K562 (cell line): ENCODE measurements around the gene GCH1. TPM values are rescaled to one million over a fixed set of nuclear protein-coding genes. Genes with fewer than 3 reads are reported as not detected.

Source experiments
- ATAC-seq: fragments of 200-7000 bp; cut with Tn5 transposase; 3 replicates; pipeline ENCODE4 v1.9.1; 2020; ENCODE audit warnings: moderate library complexity
- BruUV-seq: library from RNA; stranded (reverse); fragments of 400-500 nt; replicated peaks from 2 replicates; lab custom pipeline; 2021; lab: Mats Ljungman, UMichigan
- CTCF ChIA-PET: fragments of 300-600 bp; formaldehyde crosslinking; extraction: SDS; loops from one replicate; lab custom pipeline; 2021; ENCODE audit warnings: low intra/inter-chr PET ratio; lab: Yijun Ruan, JAX
- POLR2A ChIA-PET: fragments of 300-600, 350-650 bp; sonication (Branson Sonifier 250); formaldehyde crosslinking; extraction: SDS; loops from one replicate; lab custom pipeline; 2021; ENCODE audit warnings: antibody characterized with exemption, inconsistent platforms; lab: Yijun Ruan, JAX
- DNase-seq, 4 experiments: peaks; one replicate each; pipeline versions ENCODE4 v3.0.0 to v3.0.0-alpha.2; 2011 to 2018; ENCODE audit warnings: low spot score in 3 of 4, mixed read lengths in 3 of 4; ENCODE audit errors: extremely low read depth in 1 of 4
- FAIRE-seq: peaks from 2 replicates; lab custom pipeline; 2011; peaks lifted over from hg19 to GRCh38; lab: Jason Lieb, UNC
- H2AFZ ChIP-seq: 2 replicates; pipeline ENCODE4 v1.6.0; 2011; ENCODE audit warnings: low read depth, low read length, control low read depth, inconsistent platforms
- H3K27ac ChIP-seq: fragments of 200-600 bp; 3 replicates; pipeline ENCODE4 v1.8.0; 2011; ENCODE audit warnings: low read depth, mild to moderate bottlenecking, control low read depth, inconsistent platforms, low read length, moderate library complexity, mixed read lengths; ENCODE audit errors: extremely low read depth
- H3K27me3 ChIP-seq, 2 experiments: fragments of 300-600 bp in 1 of 2; 2 replicates in 1 of 2; 3 replicates in 1 of 2; pipeline versions ENCODE4 v1.6.0 to v1.8.0; 2011; ENCODE audit warnings: inconsistent platforms in 2 of 2, low read length in 2 of 2, mild to moderate bottlenecking in 1 of 2, mixed read lengths in 1 of 2, moderate library complexity in 1 of 2; ENCODE audit not compliant: control insufficient read depth in 2 of 2, insufficient read depth in 2 of 2
- H3K36me3 ChIP-seq: fragments of 300-600 bp; 3 replicates; pipeline ENCODE4 v1.8.0; 2011; ENCODE audit warnings: mild to moderate bottlenecking, low read length, inconsistent platforms; ENCODE audit not compliant: control insufficient read depth, insufficient read depth
- H3K4me1 ChIP-seq, 2 experiments: fragments of 200-600 bp in 1 of 2; replicated peaks in 1 of 2; 2 replicates in 1 of 2; 3 replicates in 1 of 2; pipeline versions ENCODE4 v1.5.1 to v1.8.0; 2011; ENCODE audit warnings: inconsistent platforms in 2 of 2, low read length in 2 of 2, mild to moderate bottlenecking in 1 of 2, mixed read lengths in 1 of 2, moderate library complexity in 1 of 2; ENCODE audit not compliant: control insufficient read depth in 2 of 2, insufficient read depth in 2 of 2
- H3K4me2 ChIP-seq: 2 replicates; pipeline ENCODE4 v1.6.1; 2011; ENCODE audit warnings: low read length, control low read depth, inconsistent platforms, mixed read lengths; ENCODE audit not compliant: insufficient read depth
- H3K4me3 ChIP-seq: fragments of 200-600 bp; sonication (generic), shearing (Covaris generic); 2 replicates; pipeline ENCODE4 v1.5.1; 2016; ENCODE audit warnings: control low read depth, inconsistent platforms
- H3K79me2 ChIP-seq: fragments of 200-600 bp; 3 replicates; pipeline ENCODE4 v1.8.0; 2011; ENCODE audit warnings: low read length, inconsistent platforms; ENCODE audit not compliant: control insufficient read depth, insufficient read depth
- H3K9ac ChIP-seq, 2 experiments: 2 replicates each; pipeline versions ENCODE4 v1.6.0 to v1.6.1; 2011; ENCODE audit warnings: low read depth in 2 of 2, low read length in 2 of 2, control low read depth in 1 of 2, inconsistent platforms in 1 of 2, mild to moderate bottlenecking in 1 of 2, mixed read lengths in 1 of 2; ENCODE audit not compliant: insufficient read depth in 1 of 2
- H3K9me1 ChIP-seq: one replicate; pipeline ENCODE4 v1.6.0; 2011; ENCODE audit warnings: inconsistent platforms, mild to moderate bottlenecking, low read length, moderate library complexity; ENCODE audit not compliant: control insufficient read depth, insufficient read depth
- H3K9me3 ChIP-seq: replicated peaks from 2 replicates; pipeline ENCODE4 v1.5.1; 2011; ENCODE audit warnings: low read depth, low read length, inconsistent platforms; ENCODE audit not compliant: control insufficient read depth, insufficient read depth
- H4K20me1 ChIP-seq: replicated peaks from 2 replicates; pipeline ENCODE4 v1.6.1; 2011; ENCODE audit warnings: low read length, inconsistent platforms, mixed read lengths; ENCODE audit not compliant: control insufficient read depth, insufficient read depth
- ATF1 ChIP-seq, 2 experiments: fragments of 450-650 bp in 1 of 2; IDR thresholded peaks; 2 replicates each; pipeline ENCODE4 v1.6.1; 2016; ENCODE audit warnings: missing compliant biosample characterization in 1 of 2, missing genetic modification characterization in 1 of 2
- ATF6 ChIP-seq: sonication (generic); formaldehyde crosslinking; IDR thresholded peaks from 2 replicates; pipeline ENCODE4 v1.4.0; 2020; ENCODE audit warnings: mild to moderate bottlenecking, missing genetic modification reagents
- FOXK1 ChIP-seq: sonication (generic); formaldehyde crosslinking; IDR thresholded peaks from 2 replicates; pipeline ENCODE4 v1.8.0; 2022; ENCODE audit warnings: missing genetic modification reagents, mild to moderate bottlenecking, borderline replicate concordance
- GMEB1 ChIP-seq: fragments of 250-450 bp; sonication (Bioruptor Pico); IDR thresholded peaks from 2 replicates; pipeline ENCODE4 v1.4.0; 2020; ENCODE audit warnings: mild to moderate bottlenecking
- KLF13 ChIP-seq: fragments of 450-650 bp; IDR thresholded peaks from 2 replicates; pipeline ENCODE4 v1.6.1; 2016; ENCODE audit warnings: missing genetic modification characterization, low read depth, mild to moderate bottlenecking, missing compliant biosample characterization, moderate library complexity, borderline replicate concordance
- KLF6 ChIP-seq: fragments of 250-450 bp; sonication (Bioruptor Pico); IDR thresholded peaks from 2 replicates; pipeline ENCODE4 v1.4.0; 2020; ENCODE audit warnings: mild to moderate bottlenecking, moderate library complexity, borderline replicate concordance
- NCOR1 ChIP-seq: fragments of 450-650 bp; IDR thresholded peaks from 2 replicates; pipeline ENCODE4 v1.6.1; 2016; ENCODE audit warnings: mild to moderate bottlenecking, moderate library complexity
- RHOXF2B ChIP-seq: fragments of 250-450 bp; sonication (Bioruptor Pico); conservative IDR thresholded peaks from 2 replicates; pipeline ENCODE4 v1.5.1; 2021
- SP1 ChIP-seq: sonication (generic); formaldehyde crosslinking; IDR thresholded peaks from 2 replicates; pipeline ENCODE4 v1.8.1; 2022; ENCODE audit warnings: mild to moderate bottlenecking, missing genetic modification reagents
- XRCC5 ChIP-seq: fragments of 200-400 bp; formaldehyde crosslinking; IDR thresholded peaks from 2 replicates; pipeline ENCODE4 v1.6.1; 2017; ENCODE audit warnings: low read depth, mild to moderate bottlenecking, low read length
- ZFP30 ChIP-seq: fragments of 250-450 bp; sonication (Bioruptor Pico); IDR thresholded peaks from 2 replicates; pipeline ENCODE4 v1.8.0; 2022; ENCODE audit warnings: moderate library complexity, mild to moderate bottlenecking, inconsistent platforms, borderline replicate concordance
- ZNF143 ChIP-seq: sonication (generic); formaldehyde crosslinking; IDR thresholded peaks from 2 replicates; pipeline ENCODE4 v1.9.0; 2022; ENCODE audit warnings: mild to moderate bottlenecking, missing genetic modification reagents
- ZNF165 ChIP-seq: fragments of 250-450 bp; sonication (Bioruptor Pico); IDR thresholded peaks from 2 replicates; pipeline ENCODE4 v1.4.0; 2020; ENCODE audit warnings: borderline replicate concordance
- WGBS: fragments of 100-300 bp; shearing (Covaris generic); methylation state at CpG from one replicate; pipeline ENCODE4 v1.1.6; 2016; ENCODE audit warnings: low coverage, mixed read lengths; ENCODE audit not compliant: insufficient coverage; ENCODE audit errors: missing lambda C conversion rate; 5-methylcytosine and 5-hydroxymethylcytosine counted together
- in situ Hi-C: fragments of 300-500 bp; cut with MboI; formaldehyde crosslinking; loops from 4 replicates; pipeline ENCODE4 v1.15.0; 2018; ENCODE audit warnings: inconsistent platforms, mixed read lengths
- intact Hi-C: fragments of 100-400 bp; cut with micrococcal nuclease; formaldehyde crosslinking; loops from 2 replicates; pipeline ENCODE4 v1.14.2; 2022
- polyA plus RNA-seq, 8 experiments: library from polyadenylated mRNA; depleted of rRNA in 4 of 8; stranded (reverse) in 5 of 8; unstranded in 3 of 8; fragments of >200 nt; fragmentation: Nextera tagmentation in 2 of 8; fragmentation: Illumina TruSeq in 1 of 8; extraction: Ambion mirVana in 2 of 8; extraction: Trizol in 1 of 8; gene quantifications; 2 replicates each; pipeline versions ENCODE4 v1.2.1 to v1.2.3, GENCODE V29; 2011 to 2014; ENCODE audit warnings: inconsistent platforms in 1 of 8, missing spikeins in 1 of 8
- total RNA-seq, 7 experiments: library from RNA; depleted of rRNA in 6 of 7; stranded (reverse); fragments of >200 nt in 6 of 7; fragmentation: Illumina TruSeq in 2 of 7; extraction: Trizol in 2 of 7; gene quantifications; 2 replicates each; pipeline versions ENCODE4 v1.2.1 to v1.2.3, GENCODE V29; 2011 to 2021; ENCODE audit warnings: low replicate concordance in 1 of 7
- TF ChIP-seq, protein P1 (sequence below): fragments of 250-450 bp; sonication (Bioruptor Pico); IDR thresholded peaks from 2 replicates; pipeline ENCODE4 v1.8.0; 2021; ENCODE audit warnings: mild to moderate bottlenecking, moderate library complexity
- TF ChIP-seq, protein P2 (sequence below): sonication (generic); formaldehyde crosslinking; IDR thresholded peaks from 2 replicates; pipeline ENCODE4 v1.9.0; 2022; ENCODE audit warnings: mild to moderate bottlenecking, missing genetic modification reagents

Gene GCH1
- total and polyA plus RNA-seq, 9 of the 15 experiments (the other 6 are each of a cell fraction or from before 2014, with no cell fraction given), result 3.9 to 13.1 (median 6.5) TPM

GRCh38 chr14:54895683-54896082, 6.9 kb downstream of the GCH1 start:
- ATAC-seq, result no peak
- intact Hi-C loops (no loop called here), in situ Hi-C loops (no loop called here)
- no peak for FAIRE-seq
- Histone ChIP-seq H4K20me1 (no peaks in the 10 kb centered on the region), H3K9ac (no peak overlapping the region), H3K27me3 (no peaks in the 10 kb centered on the region), H3K9me3 (no peaks in the 10 kb centered on the region; the same call in 1 of the 2 replicates), H2AFZ (no peak overlapping the region), H3K9me1 (no peaks in the 10 kb centered on the region), H3K4me1 (no peaks in the 10 kb centered on the region), H3K36me3 (no peaks in the 10 kb centered on the region), H3K4me2 (no peak overlapping the region), H3K27ac (no peak overlapping the region), H3K4me3 (no peak overlapping the region), H3K79me2 (no peaks in the 10 kb centered on the region)
- CTCF ChIA-PET, result no interaction called here
- POLR2A ChIA-PET, result interaction anchor here (0.6 kb wide), 1 partner anchor 9 kb away, joined by 3 read pairs; no protein-coding TSS in a partner anchor
- no peak for DNase-seq
- WGBS, result 7% methylated on average over 2 of the region's 4 CpGs
- TF ChIP-seq NCOR1 (no peak), RHOXF2B (CRISPR knock-in tag) (no peak), KLF13 (no peak), XRCC5 (no peak), FOXK1 (CRISPR knock-in tag) (no peak), ZFP30 (CRISPR knock-in tag) (no peak), KLF6 (CRISPR knock-in tag) (no peak), SP1 (CRISPR knock-in tag) (no peak), ZNF143 (CRISPR knock-in tag) (no peak), ZNF165 (CRISPR knock-in tag) (no peak), ATF6 (no peak), GMEB1 (no peak), ATF1 (CRISPR knock-in tag; IDR thresholded peaks at IDR 0.05) (no peak), ATF1 (tag; IDR thresholded peaks at IDR 0.05) (no peak)
- TF ChIP-seq, protein P1, sequence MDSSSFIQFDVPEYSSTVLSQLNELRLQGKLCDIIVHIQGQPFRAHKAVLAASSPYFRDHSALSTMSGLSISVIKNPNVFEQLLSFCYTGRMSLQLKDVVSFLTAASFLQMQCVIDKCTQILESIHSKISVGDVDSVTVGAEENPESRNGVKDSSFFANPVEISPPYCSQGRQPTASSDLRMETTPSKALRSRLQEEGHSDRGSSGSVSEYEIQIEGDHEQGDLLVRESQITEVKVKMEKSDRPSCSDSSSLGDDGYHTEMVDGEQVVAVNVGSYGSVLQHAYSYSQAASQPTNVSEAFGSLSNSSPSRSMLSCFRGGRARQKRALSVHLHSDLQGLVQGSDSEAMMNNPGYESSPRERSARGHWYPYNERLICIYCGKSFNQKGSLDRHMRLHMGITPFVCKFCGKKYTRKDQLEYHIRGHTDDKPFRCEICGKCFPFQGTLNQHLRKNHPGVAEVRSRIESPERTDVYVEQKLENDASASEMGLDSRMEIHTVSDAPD, result no peak
- TF ChIP-seq, protein P2, sequence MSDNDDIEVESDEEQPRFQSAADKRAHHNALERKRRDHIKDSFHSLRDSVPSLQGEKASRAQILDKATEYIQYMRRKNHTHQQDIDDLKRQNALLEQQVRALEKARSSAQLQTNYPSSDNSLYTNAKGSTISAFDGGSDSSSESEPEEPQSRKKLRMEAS (CRISPR knock-in tag), result no peak
- no TSS peak for BruUV-seq
